ENCODE measurements around the gene RP9. TPM values are rescaled to one million over a fixed set of nuclear protein-coding genes. Genes with fewer than 3 reads are reported as not detected.
"Not testable (repeated sequence)": the region's sequence is repeated elsewhere in the genome, so short reads cannot be mapped to it uniquely, and the experiment has no call there.

RP9 gene
- total RNA-seq, 6 experiments from 2014 or later, result 3.4 to 5.8 (median 4.8) TPM

GRCh38 chr7:33107136-33108066 is 1.8 kb downstream of the RP9 start:
- H3K27me3 ChIP-seq, result no peaks in the 10 kb centered on the region
- H3K9me3 ChIP-seq, result no peaks in the 10 kb centered on the region
- 37% methylated on average over 6 of the region's 7 CpGs for whole genome bisulfite sequencing (ENCODE audit: insufficient coverage, low coverage, low lambda C conversion rate, missing lambda C conversion rate)
- no peak overlapping the region for H3K27ac ChIP-seq
- H3K4me1 ChIP-seq, result peaks cover 0 to 20% (median 8%) of the 10 kb centered on the region in 4 donors
- peaks cover 0 to 12% (median 4%) of the 10 kb centered on the region in 4 donors for H3K36me3 ChIP-seq
- TF ChIP-seq CTCF (IDR thresholded peaks at IDR 0.05) (peak; percentile 41 to 54 (median 52)), POLR2A (IDR thresholded peaks at IDR 0.05) (no peak)
- H3K4me3 ChIP-seq, result peak overlapping the region in 2 of 3 donors; percentile 10 to 100
- DNase-seq, result no peak
- ATAC-seq, result peak; percentile 33 to 53 (median 44)
- intact Hi-C loops (cut with DNase I), result no loop called here

GRCh38 chr7:33101906-33102305 is 7.3 kb downstream of the RP9 start:
- peaks cover 0 to 44% (median 13%) of the 10 kb centered on the region in 4 donors for H3K36me3 ChIP-seq
- H3K4me3 ChIP-seq, result no peak overlapping the region
- ATAC-seq, result no peak
- 45% methylated on average over 3 of the region's 3 CpGs for WGBS (ENCODE audit: insufficient coverage, low coverage, low lambda C conversion rate, missing lambda C conversion rate)
- H3K4me1 ChIP-seq, result peaks cover 0 to 8% (median 0%) of the 10 kb centered on the region in 4 donors
- intact Hi-C loops (cut with DNase I), result no loop called here
- TF ChIP-seq POLR2A (IDR thresholded peaks at IDR 0.05) (no peak), CTCF (IDR thresholded peaks at IDR 0.05) (no peak)
- no peaks in the 10 kb centered on the region for H3K9me3 ChIP-seq
- no peaks in the 10 kb centered on the region for H3K27me3 ChIP-seq
- no peak for DNase-seq
- H3K27ac ChIP-seq, result no peak overlapping the region

- intact Hi-C loops (cut with DNase I), result no loop called here
- no peak overlapping the region for H3K27ac ChIP-seq
- peaks cover 0 to 5% (median 0%) of the 10 kb centered on the region in 4 donors for H3K4me1 ChIP-seq
- DNase-seq (no peak), ATAC-seq (no peak)
- WGBS (ENCODE audit: insufficient coverage, low coverage, low lambda C conversion rate, missing lambda C conversion rate), result 70% methylated on average over 2 of the region's 3 CpGs
- no peak for TF ChIP-seq POLR2A (IDR thresholded peaks at IDR 0.05)
- H3K4me3 ChIP-seq, result no peak overlapping the region
- H3K27me3 ChIP-seq, result no peaks in the 10 kb centered on the region
- H3K36me3 ChIP-seq, result peaks cover 3 to 56% (median 22%) of the 10 kb centered on the region in 4 donors
- no peaks in the 10 kb centered on the region for H3K9me3 ChIP-seq
These were observed 8.4 kb downstream of the RP9 start for GRCh38 chr7:33100770-33101169.

GRCh38 chr7:33099154-33099940 is 9.9 kb downstream of the RP9 start:
- 54% methylated on average over 4 of the region's 4 CpGs for WGBS (ENCODE audit: insufficient coverage, low coverage, low lambda C conversion rate, missing lambda C conversion rate)
- DNase-seq, result no peak
- no peaks in the 10 kb centered on the region for H3K27me3 ChIP-seq
- intact Hi-C loops (cut with DNase I), result no loop called here
- TF ChIP-seq CTCF (IDR thresholded peaks at IDR 0.05) (no peak), POLR2A (IDR thresholded peaks at IDR 0.05) (no peak)
- H3K27ac ChIP-seq, result no peak overlapping the region
- H3K4me3 ChIP-seq, result no peak overlapping the region
- no peaks in the 10 kb centered on the region for H3K9me3 ChIP-seq
- peaks cover 0 to 5% (median 0%) of the 10 kb centered on the region in 4 donors for H3K4me1 ChIP-seq
- ATAC-seq, result no peak
- H3K36me3 ChIP-seq, result peaks cover 4 to 66% (median 24%) of the 10 kb centered on the region in 4 donors

- intact Hi-C loops (cut with DNase I), result not testable (repeated sequence)
These were observed 14.4 kb downstream of the RP9 start for GRCh38 chr7:33094745-33095275.

More at GRCh38 chr7:33094745-33095275, 14.4 kb downstream of the RP9 start:
- ATAC-seq, H3K27me3 ChIP-seq, H3K27ac ChIP-seq, H3K9me3 ChIP-seq, H3K4me3 ChIP-seq, H3K4me1 ChIP-seq, DNase-seq: not testable (repeated sequence)
- H3K36me3 ChIP-seq, result peaks cover 4 to 48% (median 20%) of the 10 kb centered on the region in 4 donors
- 100% methylated on average over 2 of the region's 6 CpGs for WGBS (ENCODE audit: insufficient coverage, low coverage, low lambda C conversion rate, missing lambda C conversion rate)

All from right lobe of liver (tissue), 6 donors.